HG02642 (cell line): Measurements from ENCODE around the gene RGS3.

ENCODE experiments used
- ATAC-seq: cut with Tn5 transposase; IDR thresholded peaks from one replicate; pipeline ENCODE4 v1.9.1; 2021; ENCODE audit warnings: mild to moderate bottlenecking; ENCODE audit not compliant: unreplicated experiment, poor library complexity

The RGS3 gene

DNA sequence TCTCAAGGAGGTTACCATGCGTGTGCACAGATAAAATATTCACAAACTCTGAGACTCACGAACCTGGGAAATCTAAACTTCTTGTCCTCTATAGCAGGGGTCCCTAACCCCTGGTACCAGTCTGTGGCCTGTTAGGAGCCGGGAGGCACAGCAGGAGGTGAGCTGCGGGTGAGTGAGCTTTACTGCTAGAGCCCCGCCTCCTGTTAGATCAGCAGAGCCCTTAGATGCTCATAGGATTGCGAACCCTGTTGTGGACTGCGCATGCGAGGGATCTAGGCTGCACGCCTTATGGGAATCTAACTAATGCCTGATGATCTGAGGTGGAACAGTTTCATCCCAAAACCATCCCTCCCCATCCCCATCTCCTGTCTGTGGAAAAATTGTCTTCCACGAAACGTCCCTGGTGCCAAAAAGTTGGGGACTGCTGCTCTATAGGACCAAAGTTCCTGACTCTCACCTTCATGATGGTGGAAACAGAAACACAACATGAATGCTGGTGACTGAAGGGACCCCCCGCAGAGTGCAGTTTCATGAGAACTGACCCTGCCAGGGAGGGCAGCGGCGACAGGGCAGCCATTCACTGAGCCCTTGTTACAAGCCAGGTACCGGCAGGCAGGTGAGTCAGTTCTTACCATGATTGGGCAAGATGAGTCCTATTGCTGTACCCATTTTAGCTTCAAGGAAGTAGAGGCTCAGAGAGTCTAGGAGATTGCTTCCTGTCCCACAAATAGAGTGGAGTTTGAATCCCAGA lies 181.9 kb downstream of the RGS3 start:
- ATAC-seq, result no peak

DNA sequence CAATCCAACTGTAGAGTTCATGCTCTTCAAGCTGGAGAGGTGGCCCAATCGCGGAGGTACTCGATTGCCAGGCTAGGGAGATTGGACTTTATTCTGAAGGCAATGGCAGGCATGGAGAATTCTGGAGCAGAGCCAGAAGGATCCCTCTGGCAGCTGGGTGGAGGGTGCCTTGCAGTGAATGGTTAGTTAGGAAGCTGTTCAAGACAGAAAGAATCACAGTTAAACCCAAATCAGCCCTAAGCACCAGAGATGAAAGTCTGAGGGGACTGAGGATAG lies 182.4 kb downstream of the RGS3 start:
- no peak for ATAC-seq

DNA sequence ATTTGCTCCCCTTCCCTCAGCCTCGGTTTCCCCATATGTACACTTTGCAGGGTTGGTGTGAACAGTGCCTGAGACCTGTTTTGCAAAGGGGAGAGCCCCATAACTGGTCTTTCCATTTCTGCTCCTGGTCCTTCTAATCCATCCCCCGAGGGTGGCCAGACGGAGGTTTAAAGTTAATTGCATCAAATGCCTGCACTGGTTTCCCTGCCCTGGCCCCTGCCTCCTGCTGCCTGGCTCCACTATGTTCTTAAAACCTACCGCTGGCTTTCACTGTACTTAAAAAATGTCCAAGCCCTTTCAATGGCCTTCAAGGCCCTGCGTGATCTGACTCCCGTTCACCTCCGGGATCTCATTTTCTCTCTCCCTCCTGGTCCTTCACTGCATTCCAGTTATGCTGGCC lies 183.0 kb downstream of the RGS3 start:
- ATAC-seq, result no peak
